HUDEP-2 (cell line): ENCODE results near the gene DBX2.
"Not testable (repeated sequence)": the region's sequence is repeated elsewhere in the genome, so short reads cannot be mapped to it uniquely, and the experiment has no call there.

Source experiments
- DNase-seq, 76 experiments: peaks; one replicate each; lab custom pipeline; 2025; ENCODE audit not compliant: unreplicated experiment in 76 of 76; lab: John Stamatoyannopoulos, UW

Gene DBX2

DNA sequence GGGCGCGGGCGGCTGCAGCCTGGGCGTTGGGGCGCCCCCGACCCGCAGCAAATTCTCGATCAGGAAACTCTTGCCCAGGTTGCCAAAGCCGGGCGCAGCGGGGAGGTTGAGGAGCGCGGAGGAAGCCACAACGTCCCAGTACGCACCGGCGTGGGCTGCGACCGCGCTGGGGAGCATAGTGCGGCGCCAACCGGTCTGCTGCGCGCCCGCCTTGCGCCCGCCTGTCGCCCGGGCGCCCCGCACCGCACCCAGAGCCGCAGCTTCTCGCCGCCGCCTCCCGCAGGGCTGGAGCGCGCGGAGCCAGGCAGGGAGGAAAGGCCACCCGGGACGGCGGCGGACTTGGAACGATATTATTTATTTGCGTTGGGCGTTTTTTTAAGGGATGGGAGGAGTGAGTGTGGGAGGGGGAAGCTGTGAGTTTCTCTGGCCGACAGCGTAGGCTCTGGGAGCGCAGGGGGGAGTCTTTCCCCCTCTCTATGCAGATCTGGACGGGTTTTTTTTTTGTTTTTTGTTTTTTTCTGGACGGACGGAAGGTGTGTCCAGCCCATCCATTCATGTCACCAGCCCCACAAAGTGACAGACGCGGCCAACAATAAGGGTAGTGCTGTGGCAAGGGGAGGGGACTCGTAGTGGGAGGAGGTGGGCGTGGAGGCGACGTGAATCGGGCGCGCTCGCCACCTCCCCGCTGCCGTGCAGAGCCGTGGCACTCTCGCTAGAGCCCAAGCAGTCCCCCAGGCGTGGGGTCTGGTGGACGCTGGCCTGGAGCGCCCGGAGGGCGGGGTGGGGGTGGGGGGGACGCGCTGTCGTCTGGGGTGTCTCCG lies at the start of gene DBX2:
TSS of gene DBX2 (minus strand) at position 349 of the 821 bp plus-strand sequence. CDS start at position 177, 172 bp downstream.
- no peak for DNase-seq

DNA sequence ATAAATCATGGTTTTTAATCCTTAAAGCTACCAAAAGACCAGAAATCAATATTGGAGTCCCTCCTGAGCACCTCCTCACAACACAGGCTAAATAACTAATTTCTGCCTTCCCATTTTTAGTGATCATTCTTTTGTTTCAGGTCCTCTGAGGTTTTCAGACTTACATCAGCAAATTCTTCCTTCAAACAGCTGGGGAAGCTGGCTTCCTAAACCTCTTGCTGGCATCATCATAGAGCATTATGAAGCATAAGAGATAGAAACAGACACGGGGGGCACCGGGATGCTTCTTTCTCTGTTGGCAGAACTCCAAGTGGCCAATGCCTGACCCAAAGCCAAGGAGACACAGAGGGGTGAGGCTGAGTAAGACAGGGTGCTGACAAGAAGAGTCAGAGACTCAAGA lies 47.9 kb upstream of the DBX2 start:
- no peak for DNase-seq

DNA sequence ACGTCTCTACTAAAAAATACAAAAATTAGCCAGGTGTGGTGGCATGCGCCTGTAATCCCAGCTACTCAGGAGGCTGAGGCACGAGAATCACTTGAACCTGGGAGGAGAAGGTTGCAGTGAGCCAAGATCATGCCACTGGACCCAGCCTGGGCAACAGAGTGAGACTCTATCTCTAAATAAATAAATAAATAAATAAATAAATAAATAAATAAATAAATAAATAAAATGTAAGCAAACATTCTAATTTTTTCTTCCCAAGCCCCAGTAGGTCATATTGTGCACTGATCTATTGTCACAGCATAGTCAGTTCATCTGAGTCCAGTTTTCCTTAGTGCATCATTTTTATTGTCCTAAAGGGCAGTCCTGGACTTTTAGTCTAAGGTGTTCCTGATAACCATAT lies 44.5 kb upstream of the DBX2 start:
- not testable (repeated sequence) for DNase-seq

DNA sequence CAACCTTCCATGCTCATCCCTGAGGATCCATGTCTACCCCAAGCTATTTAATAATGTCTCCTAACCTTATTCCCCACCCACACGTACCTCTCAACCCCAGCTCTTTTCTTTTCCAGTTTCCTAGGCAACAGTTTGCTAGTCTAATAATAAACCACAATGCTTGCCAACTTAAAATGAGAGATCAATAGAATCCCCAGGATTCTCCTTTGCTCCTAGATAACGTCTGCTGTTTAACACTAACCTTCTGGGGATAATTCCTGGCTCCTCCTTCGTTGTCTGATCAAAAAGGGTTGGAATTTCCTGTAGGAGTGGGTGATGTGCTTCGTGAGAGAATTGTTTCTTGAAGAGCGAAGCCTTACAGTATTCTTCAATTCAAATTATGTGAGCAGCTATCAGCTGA lies 42.2 kb upstream of the DBX2 start:
- no peak for DNase-seq

DNA sequence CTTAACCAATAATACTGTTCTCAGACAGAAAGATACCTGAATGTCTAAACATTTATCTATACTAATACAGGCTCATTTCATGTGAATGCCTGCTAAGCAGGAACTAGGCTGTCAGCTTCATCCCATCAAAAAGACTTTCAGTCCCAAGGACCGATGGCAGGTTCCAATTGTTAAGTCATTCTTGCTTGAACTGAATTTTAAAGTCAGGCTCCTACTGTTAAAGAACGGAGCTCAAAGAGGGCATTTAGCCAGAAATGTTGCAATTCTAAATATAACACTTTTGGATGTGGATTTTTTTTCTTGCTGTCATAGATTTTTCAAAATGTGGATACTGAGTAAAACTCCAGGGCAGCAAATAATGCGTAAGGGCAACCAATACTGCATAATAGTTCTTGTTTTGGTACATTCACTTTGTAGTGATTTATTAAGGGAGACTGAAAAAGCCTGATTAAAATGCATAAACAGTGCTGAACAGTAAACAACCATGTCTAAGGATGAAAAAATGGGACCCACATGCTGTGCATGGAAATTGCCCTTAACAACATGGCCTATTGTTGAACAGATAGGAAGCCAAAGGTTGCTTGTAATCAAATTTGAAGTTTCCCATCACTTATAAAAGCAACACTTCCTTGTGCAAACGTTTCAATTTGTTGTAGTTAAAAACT lies 38.6 kb upstream of the DBX2 start:
- no peak for DNase-seq

DNA sequence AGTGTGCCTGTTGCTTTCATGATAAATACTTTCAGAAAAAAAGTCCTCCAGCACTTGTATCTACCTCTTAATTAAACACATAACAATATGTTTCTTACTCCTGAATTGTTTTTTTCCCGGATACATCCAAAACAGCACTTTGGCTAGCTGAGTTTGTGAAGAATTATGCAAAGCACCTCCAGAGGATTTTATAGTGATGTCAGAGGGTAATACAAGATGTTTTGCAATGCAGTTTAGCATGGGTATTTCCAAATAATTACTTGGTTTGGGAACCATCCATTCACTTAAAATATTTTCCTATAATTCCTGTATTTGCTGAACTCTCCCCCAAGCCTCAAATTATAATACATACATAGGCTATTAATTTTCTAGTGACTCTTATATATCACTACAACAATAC lies 37.7 kb upstream of the DBX2 start:
- no peak for DNase-seq

DNA sequence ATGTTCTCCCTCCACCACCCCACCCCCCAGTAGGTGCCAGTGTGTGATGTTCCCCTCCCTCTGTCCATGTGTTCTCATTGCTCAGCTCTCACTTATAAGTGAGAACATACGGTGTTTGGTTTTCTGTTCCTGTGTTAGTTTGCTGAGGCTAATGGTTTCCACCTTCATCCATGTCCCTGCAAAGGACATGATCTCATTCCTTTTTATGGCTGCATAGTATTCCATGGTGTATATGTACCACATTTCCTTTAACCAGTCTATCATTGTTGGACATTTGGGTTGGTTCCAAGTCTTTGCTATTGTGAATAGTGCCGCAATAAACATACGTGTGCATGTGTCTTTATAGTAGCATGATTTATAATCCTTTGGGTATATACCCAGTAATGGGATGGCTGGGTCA lies 33.3 kb upstream of the DBX2 start:
- not testable (repeated sequence) for DNase-seq

DNA sequence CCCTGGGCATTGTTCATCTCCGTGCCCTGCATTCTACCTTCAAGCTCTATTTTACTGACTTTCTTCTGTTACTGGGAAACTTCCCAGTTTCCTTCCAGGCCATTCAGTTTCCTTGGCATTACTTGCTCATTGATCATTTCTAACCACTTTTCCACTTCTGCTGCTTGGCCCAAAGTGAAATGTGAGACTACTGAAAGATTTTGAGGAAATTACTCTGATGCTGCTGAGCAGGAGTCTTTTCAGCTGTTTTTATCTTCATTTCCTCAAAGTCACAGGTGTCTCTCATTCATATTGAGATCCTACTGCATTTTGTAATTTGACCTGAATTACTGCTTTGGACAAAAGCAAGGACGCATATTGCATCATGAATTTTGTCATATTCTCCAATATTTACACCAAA lies 26.4 kb upstream of the DBX2 start:
- DNase-seq: no peak

DNA sequence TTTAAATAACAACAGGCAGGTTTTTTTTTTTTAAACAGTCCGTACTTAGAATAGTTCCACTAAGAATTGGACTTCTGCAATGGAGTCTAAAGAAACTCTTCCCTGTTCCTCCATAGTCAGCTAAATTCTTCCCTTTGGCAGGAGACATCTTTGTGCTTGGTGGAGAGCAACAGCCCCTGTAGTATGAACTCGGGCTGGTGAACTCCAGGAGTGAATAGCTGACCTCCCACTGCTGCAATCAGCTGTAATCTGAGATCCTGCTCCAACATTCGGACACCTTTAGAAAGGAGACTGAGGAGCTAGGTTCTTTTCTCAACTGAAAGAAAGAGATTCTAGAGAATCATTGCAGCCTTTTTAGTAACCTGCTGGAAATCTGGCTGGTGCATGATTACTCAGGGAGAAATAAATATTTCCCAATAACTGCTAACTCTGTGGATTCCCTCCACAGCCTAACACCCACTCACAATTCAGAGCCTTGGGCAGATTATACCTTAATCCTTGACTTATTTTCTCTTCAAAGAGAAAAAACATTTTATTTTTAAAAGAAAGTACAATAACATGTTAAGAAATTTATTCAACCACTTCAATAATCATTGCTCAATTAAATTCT lies 25.6 kb upstream of the DBX2 start:
- no peak for DNase-seq

DNA sequence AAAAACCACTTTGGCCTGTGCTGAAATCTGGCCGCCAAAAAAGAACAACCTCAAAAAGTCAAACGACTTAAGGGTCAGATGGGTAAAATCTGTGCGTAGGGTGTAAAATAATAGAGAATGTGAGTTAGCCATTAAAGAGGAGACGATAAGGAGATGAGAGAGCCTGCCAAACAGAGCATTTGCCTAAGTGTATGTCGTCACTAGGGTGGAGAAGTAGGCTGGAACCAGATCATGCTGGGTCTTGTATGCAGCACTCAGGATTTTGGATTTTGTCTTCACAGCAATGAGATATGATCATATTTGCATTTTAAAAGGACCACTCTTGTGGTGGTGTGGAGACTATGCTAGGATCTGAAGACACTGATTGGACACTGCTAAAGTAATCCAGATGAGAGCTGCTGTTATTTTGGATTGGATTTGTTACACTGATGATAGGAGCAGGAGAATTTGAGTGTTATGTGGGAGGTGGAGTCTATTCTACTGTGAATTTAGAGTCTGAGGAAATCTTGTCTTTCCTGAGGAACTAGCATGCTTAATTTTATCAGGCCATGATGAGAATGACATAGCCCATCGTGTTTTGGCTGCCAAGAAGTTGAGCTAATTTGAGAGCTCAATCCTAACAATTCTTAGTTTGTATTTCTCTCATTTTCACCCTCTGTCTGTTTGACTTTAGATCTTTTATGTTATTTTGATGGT lies 24.8 kb upstream of the DBX2 start:
- DNase-seq: no peak

DNA sequence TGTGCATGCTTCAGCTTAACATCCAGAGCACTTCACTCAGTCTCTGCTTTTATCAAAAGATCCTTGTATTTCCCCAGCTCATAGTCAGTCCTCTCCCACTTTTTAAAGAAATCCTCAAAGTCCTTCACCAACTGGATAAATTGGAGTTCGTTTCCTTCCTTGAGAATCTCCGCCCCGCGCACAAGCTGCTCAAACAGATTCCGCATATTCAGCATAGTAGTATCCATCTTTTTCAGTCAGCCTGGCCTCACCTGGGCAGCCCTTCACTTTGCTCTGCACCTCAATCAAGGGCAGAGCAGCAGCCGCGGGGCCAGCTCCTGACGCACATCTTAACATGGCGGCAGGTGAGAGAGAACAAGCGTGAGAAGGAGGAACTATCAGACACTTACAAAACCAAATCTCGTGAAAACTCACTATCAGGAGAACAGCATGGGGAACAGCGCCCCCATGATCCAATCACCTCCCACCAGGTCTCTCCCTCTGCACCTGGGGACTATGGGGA lies 14.3 kb upstream of the DBX2 start:
- no peak for DNase-seq

DNA sequence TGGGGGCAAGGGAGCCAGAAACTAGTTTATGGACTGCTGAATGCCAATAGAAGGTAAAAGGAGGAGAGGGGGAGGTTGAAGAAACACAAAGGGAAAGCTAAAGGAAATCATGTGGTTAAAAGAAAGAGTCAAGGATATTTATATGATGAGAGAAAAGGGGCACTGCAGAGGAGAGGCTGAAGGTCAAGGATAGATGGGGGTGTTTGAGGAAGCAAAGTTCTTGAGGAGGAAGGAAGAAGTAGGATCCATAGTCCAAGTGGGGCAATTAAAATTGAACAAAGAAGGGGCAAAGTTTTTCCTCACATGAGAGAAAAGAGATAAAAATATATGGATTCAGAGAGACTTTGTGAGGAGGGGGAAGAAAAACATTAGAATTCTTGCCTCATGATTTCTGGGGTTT lies 10.1 kb upstream of the DBX2 start:
- DNase-seq: no peak

DNA sequence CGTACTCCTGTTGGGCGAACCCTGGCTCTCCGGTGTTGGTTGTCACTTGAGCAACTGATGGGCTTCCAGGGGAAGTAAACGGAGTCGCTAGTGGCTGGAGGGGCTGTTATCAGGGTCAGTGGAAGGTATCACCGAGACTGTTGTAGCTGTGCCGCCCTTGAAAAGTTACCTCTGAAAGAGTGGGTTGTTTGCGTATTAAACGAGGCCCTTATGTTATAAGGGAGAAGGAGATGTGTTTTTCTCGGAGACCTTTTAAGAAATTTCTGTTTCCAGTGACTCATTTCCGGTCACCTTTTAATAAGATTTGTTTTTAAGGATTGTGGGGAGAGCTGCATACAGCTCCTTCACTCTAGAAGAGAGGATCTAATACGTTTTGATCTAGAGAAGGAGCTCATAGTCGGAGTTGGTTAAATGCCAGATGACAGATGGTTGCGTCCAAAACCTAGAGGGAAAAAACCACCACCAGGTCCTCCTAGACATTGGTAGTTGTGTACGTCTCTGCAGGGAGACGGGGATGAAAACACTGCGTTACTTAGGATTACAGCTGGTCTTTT lies 750 bp upstream of the DBX2 start:
- DNase-seq: no peak

DNA sequence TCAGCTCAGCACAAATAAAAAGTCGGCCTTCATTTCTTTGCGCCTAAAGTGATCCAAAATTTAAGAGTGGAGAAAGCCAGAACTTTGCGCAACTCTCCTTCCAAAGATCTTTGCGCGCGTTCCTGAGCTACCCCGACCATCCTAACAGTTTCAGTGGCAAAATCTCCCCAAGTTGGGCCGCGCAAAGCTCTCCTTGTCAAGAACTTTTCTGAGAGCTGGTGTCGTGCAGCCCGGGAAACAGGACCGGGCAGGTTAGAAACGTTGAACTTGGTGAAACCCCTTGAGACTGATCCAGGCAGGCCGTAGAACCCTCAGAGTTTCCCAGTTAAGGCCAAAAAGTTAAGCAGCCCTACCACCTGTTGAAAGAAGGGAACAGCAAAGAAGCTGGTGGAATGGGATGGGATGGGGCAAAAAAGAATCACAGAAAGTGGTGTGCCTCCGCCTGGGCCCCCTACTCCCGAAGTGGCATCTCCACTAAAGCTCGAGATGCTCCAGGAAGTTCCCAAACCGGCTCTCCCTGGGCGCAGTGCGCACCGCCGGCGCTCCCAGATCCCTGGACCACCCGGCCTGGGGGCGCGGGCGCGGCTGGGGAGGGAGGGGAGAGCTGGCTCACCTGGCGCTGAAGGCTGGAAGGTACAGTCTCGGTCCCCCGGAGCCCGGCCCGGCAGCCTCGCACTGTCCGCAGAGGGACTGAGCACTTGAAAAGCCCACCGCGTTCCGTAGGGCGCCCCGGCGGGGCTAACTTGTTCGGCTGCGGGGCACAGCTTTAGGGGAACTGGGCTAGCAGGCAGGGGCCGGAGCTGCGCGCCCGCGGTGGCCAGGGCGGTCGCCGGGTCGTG lies 768 bp downstream of the DBX2 start:
- DNase-seq: no peak

DNA sequence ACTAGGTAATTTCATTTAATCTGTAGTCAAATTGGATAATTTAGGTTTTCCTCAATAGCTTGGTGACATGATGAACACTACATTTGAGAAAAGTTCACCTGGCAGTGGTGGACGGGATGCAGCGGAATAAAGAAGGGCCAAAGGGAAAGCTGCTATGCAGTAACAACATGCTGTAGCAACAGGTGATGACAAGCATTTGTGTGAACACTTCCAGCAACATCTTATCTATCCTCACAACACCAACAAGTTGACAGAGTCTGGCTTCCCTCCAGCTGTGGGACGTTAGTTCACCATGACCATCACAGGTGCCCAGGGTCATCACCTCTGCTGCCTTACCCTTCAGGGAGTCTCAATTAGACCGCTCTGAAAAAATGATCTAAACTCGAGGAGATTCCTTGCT lies 8.3 kb downstream of the DBX2 start:
- no peak for DNase-seq

DNA sequence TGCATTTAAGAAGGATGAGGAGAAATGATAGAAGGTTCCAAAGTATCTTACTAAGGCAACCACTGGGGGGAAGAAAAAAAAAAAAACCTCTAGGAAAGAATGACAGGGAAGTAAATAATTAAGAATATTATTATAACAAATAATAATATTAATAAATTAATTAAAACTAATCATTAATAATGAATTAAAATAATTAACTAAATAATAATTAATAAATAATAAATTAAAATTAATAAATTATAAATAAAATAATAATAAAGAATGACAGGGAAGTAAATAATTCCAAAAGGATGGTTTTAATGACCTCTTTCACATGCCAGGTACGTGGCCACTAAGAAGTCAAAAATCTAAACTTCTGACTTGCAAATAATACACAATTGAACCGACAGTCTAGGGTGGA lies 9.9 kb downstream of the DBX2 start:
- DNase-seq: no peak

DNA sequence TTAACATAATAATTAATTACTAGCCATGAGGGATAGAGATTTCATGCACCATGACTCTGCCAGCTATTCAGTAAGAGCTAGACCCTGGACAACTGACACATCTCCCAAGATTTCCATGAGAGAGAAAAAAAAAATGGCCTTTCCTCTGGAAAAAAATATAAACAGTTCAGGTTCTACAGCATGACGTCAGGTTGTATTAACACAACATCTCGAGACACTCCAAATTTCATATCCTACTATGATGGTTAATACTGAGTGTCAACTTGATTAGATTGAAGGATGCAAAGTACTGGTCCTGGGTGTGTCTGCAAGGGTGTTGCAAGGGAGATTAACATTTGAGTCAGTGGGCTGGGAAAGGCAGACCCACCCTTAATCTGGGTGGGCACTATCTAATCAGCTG lies 11.1 kb downstream of the DBX2 start:
- no peak for DNase-seq

DNA sequence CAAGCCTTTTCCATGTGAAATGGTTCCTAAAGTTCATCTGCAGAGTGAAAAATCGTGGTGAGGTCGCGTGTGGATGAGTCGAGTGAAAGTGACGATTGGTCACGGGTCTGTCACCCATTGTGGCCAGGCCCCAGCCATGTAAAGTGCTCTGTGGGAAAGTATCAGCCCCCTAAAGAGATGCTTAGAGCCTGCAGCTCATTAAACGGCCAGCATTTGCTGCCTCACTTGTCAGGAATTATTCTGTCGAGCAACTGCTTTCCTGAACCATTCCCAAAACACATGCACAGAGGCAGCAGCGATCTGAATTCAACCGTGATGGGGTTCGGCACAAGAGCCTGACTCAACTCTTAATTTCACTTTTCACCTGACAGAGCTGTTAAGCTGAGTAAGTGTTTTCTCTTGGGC lies 16.0 kb downstream of the DBX2 start:
- DNase-seq: no peak

DNA sequence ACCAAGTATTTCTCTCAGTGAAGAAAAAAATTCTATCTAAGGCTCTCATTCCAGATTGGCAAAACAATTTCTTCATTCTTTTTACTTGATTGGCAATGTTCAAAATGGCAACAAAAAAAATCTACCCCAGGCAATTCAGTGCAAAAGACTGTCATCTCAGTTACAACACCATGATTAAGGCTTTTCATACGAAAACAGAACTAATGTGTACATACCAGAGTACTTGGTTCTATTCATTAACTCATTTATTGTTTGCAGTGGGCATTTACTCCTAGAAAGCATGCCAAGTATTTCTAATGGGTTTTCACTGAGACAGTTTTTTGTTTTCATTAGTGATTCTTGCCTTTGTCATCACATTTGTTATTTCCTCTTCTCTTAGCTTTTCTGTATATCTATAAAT lies 33.0 kb downstream of the DBX2 start:
- no peak for DNase-seq

DNA sequence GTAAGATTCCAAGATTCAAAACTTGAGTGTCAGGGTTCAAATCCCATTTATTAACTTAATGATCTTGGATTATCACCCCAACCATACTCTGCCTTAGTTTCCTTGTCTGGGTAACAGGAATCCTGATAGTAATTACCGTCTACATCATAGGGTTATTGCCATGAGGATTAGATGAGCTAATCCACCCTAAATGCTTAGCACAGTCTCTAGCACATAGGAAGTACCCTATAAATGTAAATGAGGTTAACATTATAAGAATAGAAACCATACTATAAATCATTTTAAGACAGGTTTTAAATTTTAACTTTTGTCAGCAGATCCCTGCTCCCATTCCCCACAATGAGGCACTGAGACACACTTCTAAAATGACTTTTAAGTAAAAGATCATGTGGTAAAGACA lies 36.5 kb downstream of the DBX2 start:
- DNase-seq: no peak
